Metanephros (tissue), 2 donors: Measurements from ENCODE around the gene METTL23. TPM values are rescaled to one million over a fixed set of nuclear protein-coding genes. Genes with fewer than 3 reads are reported as not detected.

Experiments used
- small RNA-seq: library from RNA; depleted of rRNA; stranded (forward); fragments of <200 nt; gene quantifications from one replicate; pipeline ENCODE3, GENCODE V24; 2014; ENCODE audit warnings: low replicate concordance
- total RNA-seq: library from RNA; depleted of rRNA; stranded (reverse); fragments of >200 nt; gene quantifications from one replicate; pipeline ENCODE4 v1.2.3, GENCODE V29; 2014

Gene METTL23
- total RNA-seq: 32.1 TPM

GRCh38 chr17:76726776-76727718 is at the start of gene METTL23:
METTL23 (plus strand) TSS chr17:76726839; CDS start chr17:76729711, 2,872 bp downstream.

DNA sequence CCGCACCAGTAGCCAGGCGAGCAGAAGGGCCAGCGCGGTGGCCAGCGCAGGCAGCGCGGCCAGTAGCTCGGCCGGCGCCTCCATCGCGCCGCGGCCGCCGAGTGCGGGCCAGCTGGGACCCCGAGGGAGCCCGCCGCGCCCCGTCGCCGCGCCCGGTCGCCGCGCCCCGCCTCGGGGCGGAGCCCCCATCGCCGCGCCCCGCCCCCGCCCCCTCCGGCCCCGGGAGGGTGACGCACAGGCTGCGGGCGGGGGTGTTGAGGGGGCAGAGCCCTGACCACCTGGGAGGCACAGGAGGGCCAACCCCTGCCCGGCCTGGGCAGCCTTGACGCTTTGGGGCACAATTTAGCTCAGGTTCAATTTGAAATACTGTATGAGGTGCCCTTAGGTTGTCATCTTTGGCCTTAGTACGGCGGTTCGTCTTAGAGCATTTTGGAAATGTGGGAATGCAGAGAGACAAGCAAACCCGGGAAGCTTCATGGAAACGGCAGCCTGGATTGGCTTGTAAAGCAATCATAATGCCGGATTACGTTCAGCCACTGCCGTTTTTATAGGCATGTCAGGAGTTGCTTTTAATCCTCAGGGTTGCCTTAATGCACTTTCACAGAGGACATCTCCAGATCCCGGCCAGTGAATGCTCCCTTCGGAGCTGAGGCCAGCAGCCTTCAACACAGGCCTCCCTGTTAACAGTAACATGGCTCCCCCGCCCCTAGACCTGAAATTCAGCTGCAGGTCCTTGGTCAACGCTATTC is 15.6 kb upstream of the METTL23 start, which contains the start of gene MXRA7:
MXRA7 (minus strand) TSS at position 103 of the 749 bp plus-strand sequence; CDS start at position 84, 19 bp downstream.

GRCh38 chr17:76726231-76726775 is 336 bp upstream of the METTL23 start, which contains the start of gene JMJD6:
JMJD6 (minus strand) TSS chr17:76726606; CDS start chr17:76726475, 131 bp downstream.

GRCh38 chr17:76737082-76737675 is 10.5 kb downstream of the METTL23 start, which contains the start of gene SRSF2:
SRSF2 (minus strand) TSS chr17:76737331; CDS start chr17:76737160, 171 bp downstream.

GRCh38 chr17:76737676-76738467 is 11.2 kb downstream of the METTL23 start, which contains the start of gene MFSD11:
MFSD11 (plus strand) TSS chr17:76738119; CDS start chr17:76738353, 234 bp downstream.

Small RNA genes lying within 50 kb of the gene (small RNA-seq; reads per million reads assigned to genes)
- gene AC005837.3: not detected
- not detected for gene RF02271
- not detected for gene RNU6-97P
- not detected for gene RNY4P36

Other genes starting within 250 kb of the METTL23 start
- gene RHBDF2, start 225.4 kb upstream of the METTL23 start, total RNA-seq: 12.9 TPM
- 18.4 TPM for gene CYGB, start 189.1 kb upstream of the METTL23 start, total RNA-seq
- 4.6 TPM for gene PRCD, start 186.8 kb upstream of the METTL23 start, total RNA-seq
- 6.9 TPM for gene ST6GALNAC2, start 141.0 kb upstream of the METTL23 start, total RNA-seq
- 0.12 TPM for gene ST6GALNAC1, start 83.1 kb upstream of the METTL23 start, total RNA-seq
- 67.4 TPM for gene MXRA7, start 15.9 kb upstream of the METTL23 start, total RNA-seq
- gene JMJD6, start 233 bp upstream of the METTL23 start, total RNA-seq: 25.2 TPM
- 437 TPM for gene SRSF2, start 10.5 kb downstream of the METTL23 start, total RNA-seq
- gene MFSD11, start 11.3 kb downstream of the METTL23 start, total RNA-seq: 43.8 TPM
- 1.5 TPM for gene MGAT5B, start 141.6 kb downstream of the METTL23 start, total RNA-seq